GM12878 (cell line): ENCODE measurements around the gene BPNT1. TPM values are rescaled to one million over a fixed set of nuclear protein-coding genes. Genes with fewer than 3 reads are reported as not detected.

Experiments used
- ATAC-seq: fragments of 200-7000 bp; cut with Tn5 transposase; 3 replicates; pipeline ENCODE4 v1.9.1; 2020; ENCODE audit warnings: mild to moderate bottlenecking, moderate library complexity
- BruUV-seq: library from RNA; stranded (reverse); fragments of 400-500 nt; replicated peaks from 2 replicates; lab custom pipeline; 2021; lab: Mats Ljungman, UMichigan
- CTCF ChIA-PET: fragments of 300-600 bp; sonication (Branson Sonifier 250); formaldehyde crosslinking; extraction: SDS; loops from one replicate; lab custom pipeline; 2021; ENCODE audit warnings: inconsistent platforms; lab: Yijun Ruan, JAX
- POLR2A ChIA-PET: fragments of 350-600 bp; formaldehyde crosslinking; extraction: SDS; loops from one replicate; lab custom pipeline; 2021; ENCODE audit warnings: inconsistent platforms; lab: Charles Lee
- RAD21 ChIA-PET: fragments of 300-600 bp; sonication (Branson Sonifier 250); formaldehyde crosslinking; loops from one replicate; lab custom pipeline; 2023; ENCODE audit warnings: antibody characterized with exemption; ENCODE audit not compliant: unreplicated experiment; lab: Charles Lee
- SMC1A ChIA-PET: fragments of 300-600 bp; sonication (Branson Sonifier 250); formaldehyde crosslinking; loops from one replicate; lab custom pipeline; 2023; ENCODE audit not compliant: unreplicated experiment, uncharacterized antibody; lab: Charles Lee
- DNase-seq: peaks from one replicate; pipeline ENCODE4 v3.0.0-alpha.2; 2011; ENCODE audit warnings: low read depth, low spot score
- FAIRE-seq: peaks from 3 replicates; lab custom pipeline; 2011; peaks lifted over from hg19 to GRCh38; lab: Jason Lieb, UNC
- H2AFZ ChIP-seq: 2 replicates; pipeline ENCODE4 v1.6.0; 2011; ENCODE audit warnings: low read depth, low read length, control low read depth; ENCODE audit not compliant: control insufficient read depth
- H3K27ac ChIP-seq: 2 replicates; pipeline ENCODE4 v1.5.1; 2011; ENCODE audit warnings: control low read depth; ENCODE audit not compliant: control insufficient read depth, insufficient read depth
- H3K27me3 ChIP-seq, 2 experiments: replicated peaks in 1 of 2; 2 replicates each; pipeline versions ENCODE4 v1.6.0 to v1.6.1; 2011; ENCODE audit warnings: low read length in 1 of 2; ENCODE audit not compliant: control insufficient read depth in 2 of 2, insufficient read depth in 2 of 2
- H3K36me3 ChIP-seq, 2 experiments: 2 replicates each; pipeline ENCODE4 v1.5.1; 2011; ENCODE audit warnings: low read length in 1 of 2; ENCODE audit not compliant: control insufficient read depth in 2 of 2, insufficient read depth in 2 of 2
- H3K4me1 ChIP-seq: 2 replicates; pipeline ENCODE4 v1.6.1; 2011; ENCODE audit warnings: mild to moderate bottlenecking, low read length, moderate library complexity, mixed read lengths; ENCODE audit not compliant: control insufficient read depth, insufficient read depth
- H3K4me2 ChIP-seq: 2 replicates; pipeline ENCODE4 v1.6.0; 2011; ENCODE audit warnings: control low read depth; ENCODE audit not compliant: control insufficient read depth, insufficient read depth
- H3K4me3 ChIP-seq: fragments of 200-600 bp; sonication (generic); 2 replicates; pipeline ENCODE4 v1.5.1; 2016
- H3K79me2 ChIP-seq: 2 replicates; pipeline ENCODE4 v1.6.0; 2011; ENCODE audit warnings: low read length; ENCODE audit not compliant: control insufficient read depth, insufficient read depth
- H3K9ac ChIP-seq: 2 replicates; pipeline ENCODE4 v1.8.0; 2011; ENCODE audit warnings: low read length, control low read depth, mixed read lengths; ENCODE audit not compliant: control insufficient read depth, insufficient read depth
- H3K9me3 ChIP-seq: replicated peaks from 3 replicates; pipeline ENCODE4 v1.5.1; 2011; ENCODE audit warnings: mild to moderate bottlenecking, low read length; ENCODE audit not compliant: control insufficient read depth, insufficient read depth
- H4K20me1 ChIP-seq: 2 replicates; pipeline ENCODE4 v1.6.0; 2011; ENCODE audit not compliant: control insufficient read depth, insufficient read depth
- BACH1 ChIP-seq: fragments of 450-650 bp; IDR thresholded peaks from 2 replicates; pipeline ENCODE4 v1.6.1; 2017; ENCODE audit warnings: mild to moderate bottlenecking, borderline replicate concordance
- BRCA1 ChIP-seq: IDR thresholded peaks from 2 replicates; pipeline ENCODE4 v1.6.1; 2011; ENCODE audit warnings: low read depth, low read length, improper control_type of control experiment
- EP300 ChIP-seq, 2 experiments: fragments of 150-350 bp in 1 of 2; IDR thresholded peaks; 2 replicates each; pipeline ENCODE4 v1.6.1; 2011 to 2012; ENCODE audit warnings: low read depth in 2 of 2, low read length in 2 of 2, borderline replicate concordance in 1 of 2, improper control_type of control experiment in 1 of 2, inconsistent platforms in 1 of 2; ENCODE audit not compliant: control insufficient read depth in 1 of 2
- IKZF2 ChIP-seq, 2 experiments: fragments of 450-650 bp; IDR thresholded peaks; 2 replicates each; pipeline ENCODE4 v1.6.1; 2017; ENCODE audit warnings: mild to moderate bottlenecking in 2 of 2, moderate library complexity in 2 of 2
- LARP7 ChIP-seq: fragments of 450-650 bp; IDR thresholded peaks from 2 replicates; pipeline ENCODE4 v1.6.1; 2017; ENCODE audit warnings: mild to moderate bottlenecking
- NKRF ChIP-seq: fragments of 450-650 bp; conservative IDR thresholded peaks from 2 replicates; pipeline ENCODE4 v1.6.1; 2017; ENCODE audit warnings: mild to moderate bottlenecking, moderate library complexity
- PAX5 ChIP-seq: IDR thresholded peaks from 2 replicates; pipeline ENCODE4 v1.6.1; 2011; ENCODE audit warnings: low read depth, low read length, borderline replicate concordance
- TAF1 ChIP-seq: IDR thresholded peaks from 2 replicates; pipeline ENCODE4 v1.6.1; 2011; ENCODE audit warnings: mild to moderate bottlenecking, low read depth, low read length, borderline replicate concordance
- ZBTB11 ChIP-seq: fragments of 450-650 bp; formaldehyde crosslinking; IDR thresholded peaks from 2 replicates; pipeline ENCODE4 v1.5.0; 2022; ENCODE audit warnings: mild to moderate bottlenecking, missing genetic modification characterization
- WGBS: methylation state at CpG from one replicate; pipeline ENCODE4 v1.1.6; 2016; ENCODE audit warnings: low lambda C conversion rate; ENCODE audit not compliant: insufficient replicate concordance, insufficient coverage; ENCODE audit errors: missing lambda C conversion rate; 5-methylcytosine and 5-hydroxymethylcytosine counted together
- in situ Hi-C: fragments of 300-500 bp; cut with MboI; formaldehyde crosslinking; loops from 9 replicates; pipeline ENCODE4 v1.14.3; 2018; ENCODE audit warnings: mixed read lengths
- intact Hi-C: fragments of 100-400 bp; cut with micrococcal nuclease; formaldehyde crosslinking; loops from one replicate; pipeline ENCODE4 v1.14.2; 2022; ENCODE audit not compliant: unreplicated experiment
- polyA plus RNA-seq, 11 experiments: library from polyadenylated mRNA; depleted of rRNA in 4 of 11; unstranded in 6 of 11; stranded (reverse) in 5 of 11; fragments of >200 nt; fragmentation: Nextera tagmentation in 4 of 11; fragmentation: Illumina TruSeq in 1 of 11; extraction: Ambion mirVana in 4 of 11; extraction: Trizol in 1 of 11; gene quantifications; 1 replicate in 1 of 11; 2 replicates in 10 of 11; pipeline versions ENCODE4 v1.2.1 to v1.2.3, GENCODE V29; 2011 to 2016; ENCODE audit warnings: inconsistent platforms in 2 of 11, missing spikeins in 2 of 11, low read depth in 1 of 11
- total RNA-seq, 4 experiments: library from RNA; depleted of rRNA in 3 of 4; stranded (reverse); fragments of >200 nt in 3 of 4; fragmentation: Illumina TruSeq in 1 of 4; extraction: Trizol in 1 of 4; gene quantifications; 2 replicates each; pipeline versions ENCODE4 v1.2.1 to v1.2.3, GENCODE V29; 2013 to 2021

BPNT1 gene
- total and polyA plus RNA-seq, 10 of the 15 experiments (the other 5 are each of a cell fraction or from before 2014, with no cell fraction given) = 35.5 to 78.4 (median 45.4) TPM

- in situ Hi-C loops = no loop called here
Measured at GRCh38 chr1:220135755-220136154, 46.2 kb upstream of the BPNT1 start.

More at GRCh38 chr1:220135755-220136154, 46.2 kb upstream of the BPNT1 start:
- H3K4me2 ChIP-seq = no peak overlapping the region
- H2AFZ ChIP-seq = no peak overlapping the region
- no TSS peak for BruUV-seq
- no peaks in the 10 kb centered on the region for H3K79me2 ChIP-seq
- H3K4me1 ChIP-seq = no peaks in the 10 kb centered on the region
- H3K9me3 ChIP-seq = no peaks in the 10 kb centered on the region
- ATAC-seq = no peak
- FAIRE-seq = no peak
- peaks cover 0 to 13% of the 10 kb centered on the region in 2 experiments for H3K36me3 ChIP-seq
- SMC1A ChIA-PET = no interaction called here
- RAD21 ChIA-PET = no interaction called here
- intact Hi-C loops = no loop called here
- no peak for TF ChIP-seq NKRF
- TF ChIP-seq IKZF2 (IDR thresholded peaks at IDR 0.05) = no peak
- no peak for TF ChIP-seq BACH1
- no peak for TF ChIP-seq BRCA1
- no peak for TF ChIP-seq EP300 (IDR thresholded peaks at IDR 0.05; ENCODE audit: borderline replicate concordance in 1 of 2, control insufficient read depth in 1 of 2, low read depth in 2 of 2, low read length in 2 of 2)
- TF ChIP-seq PAX5 = no peak
- TF ChIP-seq TAF1 = no peak
- no peak for TF ChIP-seq ZBTB11 (CRISPR knock-in tag)
- TF ChIP-seq LARP7 = no peak
- TF ChIP-seq, all 136 proteins: peak for 0
- 89% methylated on average over 2 of the region's 2 CpGs for WGBS
- no peak for DNase-seq
- ChIA-PET POLR2A (interaction anchor here (0.6 kb wide), 1 partner anchor 122 kb away, joined by 3 read pairs; no protein-coding TSS in a partner anchor), CTCF (interaction anchor here (1.3 kb wide), 1 partner anchor 145 kb away, joined by 4 read pairs; no protein-coding TSS in a partner anchor)
- Histone ChIP-seq H3K4me3 (no peak overlapping the region), H3K9ac (no peak overlapping the region), H4K20me1 (no peaks in the 10 kb centered on the region), H3K27me3 (no peaks in the 10 kb centered on the region), H3K27ac (no peak overlapping the region)
